Psoas muscle (tissue), 8 donors: ENCODE measurements around the gene NUBP2. TPM values are rescaled to one million over a fixed set of nuclear protein-coding genes. Genes with fewer than 3 reads are reported as not detected.

Experiments
- ATAC-seq, 4 donors: fragments of 200-7000 bp; cut with Tn5 transposase; one replicate each; pipeline ENCODE4 v1.9.1; 2020; ENCODE audit warnings: moderate library complexity in 3 of 4, mild to moderate bottlenecking in 2 of 4
- DNase-seq, 2 donors: peaks; one replicate each; pipeline ENCODE4 v3.0.0-alpha.2; 2020
- H3K27ac ChIP-seq: fragments of 200-600 bp; one replicate; pipeline ENCODE4 v1.8.0; 2022
- H3K27me3 ChIP-seq, 3 donors: fragments of 200-600 bp in 1 of 3; one replicate each; pipeline versions ENCODE4 v1.6.1 to v1.8.0; 2013 to 2022; ENCODE audit warnings: low read length in 2 of 3, mild to moderate bottlenecking in 2 of 3, moderate library complexity in 1 of 3; ENCODE audit not compliant: insufficient read depth in 3 of 3
- H3K36me3 ChIP-seq, 2 donors: fragments of 200-600 bp in 1 of 2; one replicate each; pipeline versions ENCODE4 v1.6.1 to v1.8.0; 2013 to 2022; ENCODE audit warnings: low read depth in 1 of 2, mild to moderate bottlenecking in 1 of 2, moderate library complexity in 1 of 2; ENCODE audit not compliant: insufficient read depth in 1 of 2
- H3K4me1 ChIP-seq: fragments of 200-600 bp; one replicate; pipeline ENCODE4 v1.8.0; 2022
- H3K4me3 ChIP-seq: fragments of 200-600 bp; one replicate; pipeline ENCODE4 v1.8.0; 2022; ENCODE audit warnings: mild to moderate bottlenecking
- H3K9me3 ChIP-seq: fragments of 200-600 bp; one replicate; pipeline ENCODE4 v1.8.0; 2022
- CTCF ChIP-seq: fragments of 200-600 bp; IDR thresholded peaks from one replicate; pipeline ENCODE4 v1.8.0; 2022; ENCODE audit warnings: antibody characterized with exemption
- WGBS, 3 donors: extraction: QIAGEN DNeasy Blood & Tissue Kit; methylation state at CpG; one replicate each; pipeline versions ENCODE4 v1.1.6 to v1.1.7; 2013; 5-methylcytosine and 5-hydroxymethylcytosine counted together
- intact Hi-C, 2 donors: fragments of 100-400 bp; cut with DNase I; formaldehyde crosslinking; loops; one replicate each; pipeline versions ENCODE4 v1.11.0 to v1.14.2; 2022
- polyA plus RNA-seq, 3 donors: library from polyadenylated mRNA; stranded (reverse); fragments of 200-250 nt; gene quantifications; one replicate each; pipeline ENCODE4 v1.2.3, GENCODE V29; 2013
- total RNA-seq, 4 donors: library from RNA; stranded (reverse); fragmentation: NEBNext Ultra II Directional in 2 of 4; extraction: Animal tissue kit (Norgen Biotek cat#: 25700) in 2 of 4; gene quantifications; one replicate each; pipeline versions ENCODE4 v1.2.1 to v1.2.4, GENCODE V29; 2021 to 2023
- donor health status: healthy with polysubstance abuse.
- donor health status: DM: no; HTN: no; CAD: no; lungs with moderate emphysema.
- donor health status: Bipolar disorder and iron deficiency.
- donor health status: healthy.
- donor health status: DM: yes; HTN: yes; CAD: no.
- donor health status: DM: no; HTN: no; CAD: no.
- donor health status: DM: no; HTN: no; CAD: no.
- donor health status: DM: yes; HTN: yes; CAD: no.

The NUBP2 gene
- total and polyA plus RNA-seq, 7 donors, result 34.7 to 96.0 (median 44.7) TPM

DNA sequence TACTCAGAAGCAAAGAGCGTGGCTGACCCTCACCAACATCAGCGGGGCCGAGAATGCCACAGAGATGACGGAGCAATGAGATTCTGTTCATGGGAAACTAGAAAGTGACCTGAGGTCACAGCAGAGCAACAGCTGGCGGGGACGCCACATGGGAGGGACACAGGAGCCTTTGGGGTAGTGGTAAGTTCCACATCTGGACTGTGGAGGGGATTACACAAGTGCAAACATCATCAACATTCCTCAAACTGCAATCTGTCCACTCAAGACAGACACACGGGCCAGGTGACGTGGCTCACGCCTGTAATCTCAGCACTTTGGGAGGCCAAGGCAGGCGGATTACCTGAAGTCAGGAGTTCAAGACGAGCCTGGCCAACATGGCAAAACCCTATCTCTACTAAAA is 32.7 kb downstream of the NUBP2 start:
- Histone ChIP-seq H3K27ac (no peak overlapping the region), H3K9me3 (no peaks in the 10 kb centered on the region), H3K4me3 (no peak overlapping the region), H3K4me1 (no peaks in the 10 kb centered on the region), H3K36me3 (peaks cover 0 to 69% of the 10 kb centered on the region in 2 donors), H3K27me3 (no peaks in the 10 kb centered on the region)
- peak in 2 of 4 donors; percentile 32 to 47 for ATAC-seq
- intact Hi-C loops, result no loop called here
- no peak for TF ChIP-seq CTCF
- 67 to 86% (median 78%) methylated on average over 11 of the region's 11 CpGs for WGBS, 3 donors
- DNase-seq, result no peak

DNA sequence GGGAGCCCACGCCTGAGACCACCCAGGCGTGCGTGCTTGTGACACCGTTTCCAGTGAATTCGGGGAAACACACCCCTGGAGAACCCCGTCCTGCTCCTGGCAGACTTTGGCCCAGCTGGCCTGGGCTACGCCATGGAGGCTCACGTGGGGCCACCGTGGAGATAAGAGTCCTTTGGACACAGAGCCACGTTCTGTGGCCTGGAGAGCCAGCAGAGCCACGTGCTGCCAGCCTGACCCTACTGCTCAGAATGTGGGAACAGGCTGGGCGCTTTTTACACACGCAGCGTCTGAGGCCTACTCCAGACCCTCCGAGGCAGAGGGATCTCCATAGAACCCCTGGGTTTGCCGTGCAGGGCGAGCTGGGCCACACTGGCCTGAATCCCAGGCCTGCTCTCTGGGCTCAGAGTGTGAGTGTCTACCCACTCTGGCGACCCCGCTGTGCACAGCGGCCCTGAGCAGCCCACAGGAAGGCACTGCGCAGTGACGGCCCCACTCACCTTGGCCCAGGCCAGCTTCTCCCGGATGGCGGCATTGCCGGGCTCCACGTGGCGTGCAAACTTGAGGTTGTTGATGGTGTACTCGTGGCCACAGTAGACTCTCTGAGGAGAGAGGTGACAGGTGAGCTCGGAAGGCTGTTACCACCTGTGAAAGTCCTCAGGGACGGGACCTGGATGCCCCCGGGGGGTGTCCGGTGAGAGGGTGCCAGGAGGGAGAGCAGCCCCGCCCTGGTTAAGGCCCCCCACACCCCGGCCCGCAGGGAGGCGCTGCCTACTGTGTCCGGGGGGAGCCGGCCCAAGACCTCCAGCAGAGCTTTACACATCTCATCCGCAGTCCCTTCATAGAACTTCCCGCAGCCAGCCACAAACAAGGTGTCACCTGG is 33.9 kb downstream of the NUBP2 start:
- intact Hi-C loops, result no loop called here
- Histone ChIP-seq H3K4me3 (no peak overlapping the region), H3K27me3 (no peaks in the 10 kb centered on the region), H3K27ac (no peak overlapping the region), H3K36me3 (peaks cover 0 to 74% of the 10 kb centered on the region in 2 donors), H3K4me1 (no peaks in the 10 kb centered on the region), H3K9me3 (no peaks in the 10 kb centered on the region)
- no peak for DNase-seq
- 87 to 94% (median 92%) methylated on average over 40 of the region's 40 CpGs for WGBS, 3 donors
- TF ChIP-seq CTCF, result no peak
- ATAC-seq, result peak in 1 of 4 donors; percentile 27

GRCh38 chr16:1817276-1817589 is 34.5 kb downstream of the NUBP2 start:
- WGBS, 3 donors, result 88 to 95% (median 93%) methylated on average over 9 of the region's 9 CpGs
- Histone ChIP-seq H3K4me1 (no peaks in the 10 kb centered on the region), H3K27me3 (no peaks in the 10 kb centered on the region), H3K9me3 (no peaks in the 10 kb centered on the region), H3K36me3 (peaks cover 0 to 80% of the 10 kb centered on the region in 2 donors), H3K27ac (no peak overlapping the region), H3K4me3 (no peak overlapping the region)
- intact Hi-C loops, result no loop called here
- no peak for DNase-seq
- TF ChIP-seq CTCF, result no peak
- ATAC-seq, result no peak

DNA sequence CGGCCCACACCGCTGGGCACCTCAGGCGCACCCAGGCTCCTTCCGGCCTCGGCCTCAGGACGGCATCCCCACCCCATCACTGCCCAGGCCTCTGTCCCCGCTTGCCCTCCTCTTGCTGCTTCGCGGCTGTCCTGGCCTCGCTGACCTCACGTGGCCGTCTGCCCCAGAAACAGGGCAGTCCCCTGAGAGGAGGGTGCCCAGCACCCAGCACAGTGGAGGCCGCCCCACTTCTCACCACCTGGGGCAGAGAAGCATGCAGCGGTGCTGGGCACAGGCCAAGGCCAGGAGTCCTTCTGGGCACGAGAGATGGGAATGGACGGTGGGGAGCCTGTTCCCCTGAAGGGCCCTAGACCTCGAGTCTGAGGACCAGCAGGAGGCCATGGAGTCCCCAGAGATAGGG is 35.0 kb downstream of the NUBP2 start:
- intact Hi-C loops, result no loop called here
- 88 to 90% (median 90%) methylated on average over 17 of the region's 17 CpGs for WGBS, 3 donors
- DNase-seq, result no peak
- Histone ChIP-seq H3K36me3 (peaks cover 0 to 85% of the 10 kb centered on the region in 2 donors), H3K4me1 (no peaks in the 10 kb centered on the region), H3K27ac (no peak overlapping the region), H3K4me3 (no peak overlapping the region), H3K9me3 (no peaks in the 10 kb centered on the region), H3K27me3 (no peaks in the 10 kb centered on the region)
- no peak for ATAC-seq
- no peak for TF ChIP-seq CTCF
